Prostate gland (tissue), 2 donors: ENCODE data around the gene TNS3. TPM values are rescaled to one million over a fixed set of nuclear protein-coding genes. Genes with fewer than 3 reads are reported as not detected.

Source experiments
- DNase-seq: peaks from one replicate; pipeline ENCODE4 v3.0.0-alpha.2; 2019; ENCODE audit warnings: low spot score
- H3K27ac ChIP-seq, 2 donors: fragments of 200-600 bp; sonication (generic); 2 replicates each; pipeline ENCODE4 v1.5.1; 2017 to 2019
- H3K27me3 ChIP-seq: fragments of 200-600 bp; sonication (generic); replicated peaks from 2 replicates; pipeline ENCODE4 v1.5.1; 2019; ENCODE audit not compliant: insufficient read depth
- H3K36me3 ChIP-seq, 2 donors: fragments of 200-600 bp; sonication (generic); 1 replicate in 1 of 2; 2 replicates in 1 of 2; pipeline versions ENCODE4 v1.5.1 to v1.8.1; 2017 to 2019
- H3K4me1 ChIP-seq: fragments of 200-600 bp; sonication (generic); replicated peaks from 2 replicates; pipeline ENCODE4 v1.5.1; 2019
- H3K4me3 ChIP-seq, 2 donors: fragments of 200-600 bp; sonication (generic); 2 replicates each; pipeline ENCODE4 v1.5.1; 2017 to 2019
- H3K9me3 ChIP-seq: fragments of 200-600 bp; sonication (generic); 2 replicates; pipeline ENCODE4 v1.5.1; 2017
- CTCF ChIP-seq, 4 experiments: fragments of 200-600 bp in 2 of 4; fragments of 450-650 bp in 2 of 4; sonication (generic) in 2 of 4; IDR thresholded peaks; 1 replicate in 3 of 4; 2 replicates in 1 of 4; pipeline ENCODE4 v1.5.1; 2016 to 2019; ENCODE audit warnings: antibody characterized with exemption in 4 of 4, mild to moderate bottlenecking in 2 of 4, moderate library complexity in 2 of 4
- POLR2A ChIP-seq: fragments of 450-650 bp; IDR thresholded peaks from one replicate; pipeline ENCODE4 v1.6.1; 2016; ENCODE audit warnings: antibody characterized with exemption, mild to moderate bottlenecking
- POLR2AphosphoS5 ChIP-seq: sonication (generic); formaldehyde crosslinking; IDR thresholded peaks from one replicate; pipeline ENCODE4 v1.6.1; 2017; ENCODE audit warnings: antibody characterized with exemption
- WGBS: methylation state at CpG from one replicate; pipeline ENCODE4 v1.1.5; 2018; 5-methylcytosine and 5-hydroxymethylcytosine counted together
- intact Hi-C: fragments of 100-400 bp; cut with DNase I; formaldehyde crosslinking; loops from one replicate; pipeline ENCODE4 v1.14.2; 2022
- total RNA-seq, 2 donors: library from RNA; depleted of rRNA; stranded (reverse); fragments of >200 nt; gene quantifications; one replicate each; pipeline ENCODE4 v1.1.0, GENCODE V29; 2016

The TNS3 gene
- total RNA-seq, 2 donors from 2014 or later, result 19.5 to 95.8 TPM

GRCh38 chr7:47322731-47323130 lies 259.2 kb downstream of the TNS3 start:
- H3K9me3 ChIP-seq, result no peaks in the 10 kb centered on the region
- DNase-seq, result no peak
- whole genome bisulfite sequencing, result 87% methylated on average over 11 of the region's 11 CpGs
- no peak overlapping the region for H3K27ac ChIP-seq
- no peak overlapping the region for H3K4me3 ChIP-seq
- H3K4me1 ChIP-seq, result peaks cover 4% of the 10 kb centered on the region
- no peaks in the 10 kb centered on the region for H3K36me3 ChIP-seq
- H3K27me3 ChIP-seq, result no peaks in the 10 kb centered on the region
- intact Hi-C loops, result no loop called here
- TF ChIP-seq POLR2AphosphoS5 (no peak), POLR2A (no peak), CTCF (IDR thresholded peaks at IDR 0.05) (no peak)

GRCh38 chr7:47320296-47320695 lies 261.6 kb downstream of the TNS3 start:
- TF ChIP-seq POLR2AphosphoS5, result no peak
- no peak for TF ChIP-seq CTCF (IDR thresholded peaks at IDR 0.05)
- TF ChIP-seq POLR2A, result no peak
- no peak for DNase-seq
- H3K27ac ChIP-seq, result no peak overlapping the region
- H3K4me1 ChIP-seq, result no peaks in the 10 kb centered on the region
- no peaks in the 10 kb centered on the region for H3K27me3 ChIP-seq
- no peaks in the 10 kb centered on the region for H3K9me3 ChIP-seq
- H3K4me3 ChIP-seq, result no peak overlapping the region
- no peaks in the 10 kb centered on the region for H3K36me3 ChIP-seq
- 86% methylated on average over 5 of the region's 5 CpGs for WGBS
- intact Hi-C loops, result no loop called here

DNA sequence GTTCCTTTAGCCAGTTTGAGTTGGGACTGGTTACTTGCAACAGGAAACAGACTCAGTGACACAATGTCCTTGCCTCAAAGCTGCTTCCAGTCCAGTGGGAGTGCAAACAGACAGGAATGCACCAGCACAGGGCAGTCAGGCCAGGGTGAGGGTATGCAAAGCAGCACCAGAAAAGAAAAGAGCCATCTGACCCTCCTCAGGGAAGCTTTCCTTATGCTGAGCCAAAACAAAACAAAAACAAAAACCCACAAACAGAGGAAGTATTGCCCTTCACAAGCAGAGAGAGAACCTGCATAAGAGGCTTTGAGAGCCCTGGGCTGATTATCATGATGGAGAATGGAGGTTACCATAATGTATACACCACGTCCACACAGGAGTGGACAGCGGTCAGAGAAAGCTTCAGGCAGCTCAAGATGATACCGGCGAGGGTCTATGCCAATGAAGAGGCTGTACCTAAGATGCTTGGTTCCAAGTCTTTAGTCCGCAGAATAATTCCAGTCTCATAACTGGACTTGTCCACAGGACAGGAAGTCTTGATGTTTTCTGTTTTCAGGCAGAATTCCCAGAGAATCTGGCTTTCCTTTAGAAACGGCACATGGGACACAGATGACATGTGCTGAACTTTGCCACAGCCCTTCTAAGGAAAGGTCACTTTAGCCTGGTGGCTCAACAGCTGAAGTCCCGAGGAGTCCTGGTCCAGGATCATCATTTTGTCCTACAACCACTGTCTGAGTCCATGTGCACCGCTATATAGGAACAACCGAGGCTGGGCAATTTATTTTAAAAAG lies 263.3 kb downstream of the TNS3 start:
- no peak overlapping the region for H3K27ac ChIP-seq

DNA sequence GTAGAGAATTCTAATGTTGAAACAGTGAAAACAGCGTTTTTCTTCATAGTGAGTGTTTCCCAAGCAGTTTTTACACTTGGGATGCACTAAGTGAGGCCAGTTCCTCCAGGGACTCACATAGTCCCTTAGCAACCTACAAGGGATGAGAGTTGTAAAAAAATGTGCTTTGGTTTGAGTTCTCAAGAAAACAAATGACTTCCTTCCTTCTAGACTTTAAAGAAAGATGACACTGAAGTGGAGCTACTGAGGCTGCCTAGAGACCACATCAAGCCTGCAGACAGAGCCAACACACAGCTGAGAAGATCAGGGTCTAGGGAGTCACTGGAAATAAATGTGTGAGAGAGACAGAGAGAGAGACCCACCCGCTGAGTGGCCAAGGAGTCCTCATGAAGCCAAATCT lies 264.4 kb downstream of the TNS3 start:
- no peaks in the 10 kb centered on the region for H3K9me3 ChIP-seq
- no peaks in the 10 kb centered on the region for H3K4me1 ChIP-seq
- no peak for DNase-seq
- no peaks in the 10 kb centered on the region for H3K27me3 ChIP-seq
- intact Hi-C loops, result no loop called here
- TF ChIP-seq CTCF (IDR thresholded peaks at IDR 0.05), result no peak
- TF ChIP-seq POLR2A, result no peak
- no peak for TF ChIP-seq POLR2AphosphoS5
- H3K4me3 ChIP-seq, result no peak overlapping the region
- H3K36me3 ChIP-seq, result no peaks in the 10 kb centered on the region
- WGBS, result 77% methylated on average over 2 of the region's 2 CpGs
- no peak overlapping the region for H3K27ac ChIP-seq

More for the DNA sequence above, 263.3 kb downstream of the TNS3 start:
- Histone ChIP-seq H3K9me3 (no peaks in the 10 kb centered on the region), H3K36me3 (no peaks in the 10 kb centered on the region), H3K27me3 (no peaks in the 10 kb centered on the region), H3K4me1 (no peaks in the 10 kb centered on the region), H3K4me3 (no peak overlapping the region)
- no peak for TF ChIP-seq CTCF (IDR thresholded peaks at IDR 0.05)
- no peak for TF ChIP-seq POLR2A
- TF ChIP-seq POLR2AphosphoS5, result no peak
- no peak for DNase-seq
- 91% methylated on average over 9 of the region's 9 CpGs for WGBS
- intact Hi-C loops, result no loop called here
